IMR-90 (cell line): ENCODE results near the gene ZBTB44. TPM values are rescaled to one million over a fixed set of nuclear protein-coding genes. Genes with fewer than 3 reads are reported as not detected.

Source experiments
- ATAC-seq: fragments of 200-7000 bp; cut with Tn5 transposase; 2 replicates; pipeline ENCODE4 v1.9.1; 2020; ENCODE audit warnings: low read depth, mild to moderate bottlenecking, moderate library complexity
- BruUV-seq: library from RNA; stranded (reverse); fragments of 400-500 nt; replicated peaks from 2 replicates; lab custom pipeline; 2021; lab: Mats Ljungman, UMichigan
- CTCF ChIA-PET: fragments of 300-600 bp; formaldehyde crosslinking; extraction: SDS; loops from one replicate; lab custom pipeline; 2021; ENCODE audit warnings: antibody characterized with exemption; lab: Yijun Ruan, JAX
- POLR2A ChIA-PET: fragments of 300-600 bp; sonication (Branson Sonifier 250); formaldehyde crosslinking; loops from one replicate; lab custom pipeline; 2022; ENCODE audit warnings: antibody characterized with exemption; ENCODE audit not compliant: unreplicated experiment; lab: Charles Lee
- DNase-seq: peaks from one replicate; pipeline ENCODE4 v3.0.0; 2013
- H2AFZ ChIP-seq: replicated peaks from 2 replicates; pipeline ENCODE3; 2013; ENCODE audit warnings: low read length, mild to moderate bottlenecking; ENCODE audit not compliant: poor library complexity
- H2AK5ac ChIP-seq: 2 replicates; pipeline ENCODE4 v1.6.1; 2013; ENCODE audit warnings: low read depth, low read length, inconsistent platforms
- H2AK9ac ChIP-seq: replicated peaks from 2 replicates; pipeline ENCODE3; 2013; ENCODE audit warnings: mild to moderate bottlenecking, low read depth, low read length, moderate library complexity; ENCODE audit not compliant: poor library complexity
- H2BK120ac ChIP-seq: 2 replicates; pipeline ENCODE4 v1.6.1; 2013; ENCODE audit warnings: low read depth, low read length, inconsistent platforms
- H2BK15ac ChIP-seq: 3 replicates; pipeline ENCODE4 v1.6.1; 2013; ENCODE audit warnings: low read depth, low read length, inconsistent platforms
- H2BK20ac ChIP-seq: 2 replicates; pipeline ENCODE4 v1.6.1; 2013; ENCODE audit warnings: low read depth, mild to moderate bottlenecking, inconsistent platforms, low read length, moderate library complexity
- H2BK5ac ChIP-seq: 2 replicates; pipeline ENCODE4 v1.6.1; 2013; ENCODE audit warnings: mild to moderate bottlenecking, low read depth, low read length, inconsistent platforms; ENCODE audit not compliant: poor library complexity, severe bottlenecking
- H3K14ac ChIP-seq: replicated peaks from 2 replicates; pipeline ENCODE4 v1.6.1; 2013; ENCODE audit warnings: low read depth, low read length, inconsistent platforms
- H3K18ac ChIP-seq: 2 replicates; pipeline ENCODE4 v1.6.1; 2013; ENCODE audit warnings: low read depth, low read length, control low read depth
- H3K23ac ChIP-seq: 2 replicates; pipeline ENCODE4 v1.6.1; 2013; ENCODE audit warnings: low read depth, low read length, inconsistent platforms
- H3K27ac ChIP-seq: 2 replicates; pipeline ENCODE4 v1.5.1; 2013; ENCODE audit warnings: mild to moderate bottlenecking, control low read depth, low read length; ENCODE audit not compliant: insufficient read depth
- H3K27me3 ChIP-seq: 2 replicates; pipeline ENCODE4 v1.6.1; 2013; ENCODE audit warnings: low read length; ENCODE audit not compliant: control insufficient read depth, insufficient read depth
- H3K36me3 ChIP-seq: 2 replicates; pipeline ENCODE4 v1.6.1; 2013; ENCODE audit warnings: low read length, mixed read lengths; ENCODE audit not compliant: control insufficient read depth, insufficient read depth
- H3K4ac ChIP-seq: 2 replicates; pipeline ENCODE4 v1.6.1; 2013; ENCODE audit warnings: low read depth, low read length, inconsistent platforms
- H3K4me1 ChIP-seq: 2 replicates; pipeline ENCODE4 v1.6.1; 2013; ENCODE audit warnings: low read length, mixed read lengths; ENCODE audit not compliant: control insufficient read depth, insufficient read depth
- H3K4me2 ChIP-seq: 2 replicates; pipeline ENCODE4 v1.6.1; 2013; ENCODE audit warnings: low read depth, mild to moderate bottlenecking, control low read depth, low read length, moderate library complexity
- H3K4me3 ChIP-seq: 2 replicates; pipeline ENCODE4 v1.5.1; 2013; ENCODE audit warnings: low read depth, mild to moderate bottlenecking, control low read depth, low read length, moderate library complexity; ENCODE audit not compliant: insufficient read depth
- H3K56ac ChIP-seq: 2 replicates; pipeline ENCODE4 v1.6.1; 2013; ENCODE audit warnings: low read length, inconsistent platforms; ENCODE audit not compliant: insufficient read depth; ENCODE audit errors: extremely low read depth
- H3K79me1 ChIP-seq, 2 experiments: 2 replicates each; pipeline ENCODE4 v1.6.1; 2013; ENCODE audit warnings: low read length in 2 of 2, inconsistent platforms in 1 of 2, low read depth in 1 of 2
- H3K9ac ChIP-seq: 2 replicates; pipeline ENCODE4 v1.6.1; 2013; ENCODE audit warnings: low read depth, low read length, control low read depth
- H3K9me1 ChIP-seq: 2 replicates; pipeline ENCODE4 v1.6.1; 2013; ENCODE audit warnings: low read length, inconsistent platforms; ENCODE audit not compliant: insufficient read depth
- H3K9me3 ChIP-seq: 2 replicates; pipeline ENCODE4 v1.6.1; 2013; ENCODE audit warnings: low read length; ENCODE audit not compliant: control insufficient read depth, insufficient read depth
- H4K20me1 ChIP-seq: 2 replicates; pipeline ENCODE4 v1.6.1; 2013; ENCODE audit warnings: low read length, inconsistent platforms; ENCODE audit not compliant: insufficient read depth
- H4K5ac ChIP-seq: 2 replicates; pipeline ENCODE4 v1.6.1; 2013; ENCODE audit warnings: mild to moderate bottlenecking, low read depth, low read length, control low read depth
- H4K8ac ChIP-seq, 2 experiments: 2 replicates each; pipeline ENCODE4 v1.6.1; 2013; ENCODE audit warnings: low read depth in 2 of 2, low read length in 2 of 2, control low read depth in 1 of 2, inconsistent platforms in 1 of 2
- H4K91ac ChIP-seq: 2 replicates; pipeline ENCODE4 v1.6.1; 2013; ENCODE audit warnings: low read depth, low read length, inconsistent platforms; ENCODE audit not compliant: insufficient read depth
- CEBPB ChIP-seq: IDR thresholded peaks from 2 replicates; pipeline ENCODE4 v1.6.1; 2012; ENCODE audit warnings: low read depth, low read length, improper control_type of control experiment
- MAZ ChIP-seq: IDR thresholded peaks from 2 replicates; pipeline ENCODE4 v1.6.1; 2012; ENCODE audit warnings: low read depth, mild to moderate bottlenecking, low read length, improper control_type of control experiment, moderate library complexity, borderline replicate concordance
- MXI1 ChIP-seq: IDR thresholded peaks from 2 replicates; pipeline ENCODE4 v1.6.1; 2012; ENCODE audit warnings: low read depth, mild to moderate bottlenecking, low read length, moderate library complexity, borderline replicate concordance
- NFE2L2 ChIP-seq: fragments of 150-350 bp; IDR thresholded peaks from 2 replicates; pipeline ENCODE4 v1.6.1; 2016; ENCODE audit warnings: low read depth, mild to moderate bottlenecking, low read length
- POLR2A ChIP-seq: IDR thresholded peaks from 2 replicates; pipeline ENCODE4 v1.6.1; 2012; ENCODE audit warnings: mild to moderate bottlenecking, low read depth, low read length
- RAD21 ChIP-seq: IDR thresholded peaks from 2 replicates; pipeline ENCODE4 v1.6.1; 2012; ENCODE audit warnings: low read length, improper control_type of control experiment
- RCOR1 ChIP-seq: IDR thresholded peaks from 2 replicates; pipeline ENCODE4 v1.6.1; 2012; ENCODE audit warnings: mild to moderate bottlenecking, low read length, improper control_type of control experiment; ENCODE audit not compliant: insufficient replicate concordance
- SMC3 ChIP-seq: fragments of 150-350 bp; IDR thresholded peaks from 2 replicates; pipeline ENCODE4 v1.6.1; 2016; ENCODE audit warnings: low read depth, mild to moderate bottlenecking, antibody characterized with exemption, low read length, moderate library complexity
- WGBS, 2 experiments: methylation state at CpG; one replicate each; pipeline versions ENCODE4 v1.1.5 to v1.1.7; 2013; ENCODE audit warnings: missing lambda C conversion rate in 2 of 2; ENCODE audit not compliant: insufficient read length in 1 of 2; ENCODE audit errors: extremely low coverage in 2 of 2; 5-methylcytosine and 5-hydroxymethylcytosine counted together
- dilution Hi-C: fragments of 300-500 bp; cut with HindIII; formaldehyde crosslinking; loops from one replicate; pipeline ENCODE4 v1.14.3; 2018; ENCODE audit warnings: low sequenced_read_pairs; ENCODE audit not compliant: unreplicated experiment
- in situ Hi-C: fragments of 300-500 bp; cut with MboI; formaldehyde crosslinking; loops from 3 replicates; pipeline ENCODE4 v1.14.3; 2019; ENCODE audit warnings: low sequenced_read_pairs, inconsistent platforms, mixed read lengths
- intact Hi-C: fragments of 100-400 bp; cut with micrococcal nuclease; formaldehyde crosslinking; loops from 2 replicates; pipeline ENCODE4 v1.10.0; 2022
- polyA plus RNA-seq, 3 experiments: library from polyadenylated mRNA; depleted of rRNA; stranded (reverse); fragments of >200 nt; gene quantifications; 2 replicates each; pipeline ENCODE4 v1.2.3, GENCODE V29; 2012; ENCODE audit warnings: low replicate concordance in 1 of 3
- total RNA-seq: library from RNA; depleted of rRNA; stranded (reverse); fragments of >200 nt; gene quantifications from 2 replicates; pipeline ENCODE4 v1.2.3, GENCODE V29; 2012
- TF ChIP-seq, protein P1 (sequence below): fragments of 150-350 bp; IDR thresholded peaks from 2 replicates; pipeline ENCODE4 v1.6.1; 2017; ENCODE audit warnings: mild to moderate bottlenecking, antibody characterized with exemption, low read length, low read depth
- TF ChIP-seq, protein P2 (sequence below): fragments of 150-350 bp; IDR thresholded peaks from 2 replicates; pipeline ENCODE4 v1.6.1; 2016; ENCODE audit warnings: low read depth, mild to moderate bottlenecking, low read length, moderate library complexity, borderline replicate concordance

ZBTB44 gene
- total and polyA plus RNA-seq, 2 of the 4 experiments (the other 2 are of a cell fraction): 6.9 to 23.3 TPM

DNA sequence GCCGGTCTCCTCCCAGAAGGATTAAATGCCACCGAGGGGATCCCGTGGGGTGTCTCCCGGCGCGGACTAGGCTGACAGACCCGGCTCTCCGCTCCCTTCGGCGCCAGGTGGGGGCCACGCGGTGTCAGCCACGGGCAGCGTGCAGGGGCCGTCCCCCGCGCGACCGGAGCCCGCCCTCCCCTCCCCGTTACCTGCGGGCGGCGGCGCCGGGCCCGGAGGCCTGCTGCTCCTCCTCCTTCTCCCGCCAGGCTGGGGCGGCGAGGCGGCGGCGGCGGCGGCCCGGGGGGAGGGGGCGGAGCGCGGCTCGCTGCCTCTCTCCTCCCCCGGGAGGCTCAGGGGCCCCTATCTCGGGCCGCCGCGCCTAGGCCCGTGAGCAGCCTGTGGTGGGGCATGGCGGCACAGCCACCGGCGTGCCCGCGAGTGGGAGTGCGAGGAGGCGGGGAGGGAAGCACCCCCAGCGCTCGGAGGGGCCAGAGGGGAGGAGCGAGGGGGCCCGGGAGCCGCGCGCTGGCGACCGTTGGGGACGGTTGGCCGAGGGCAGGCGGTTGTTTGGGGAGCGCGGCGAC lies 450 bp downstream of the ZBTB44 start:
- peak overlapping the region; percentile 91 for H3K9ac ChIP-seq
- H4K20me1 ChIP-seq: peaks cover 5% of the 10 kb centered on the region; the same call in 1 of the 2 replicates
- ChIA-PET CTCF (no interaction called here), POLR2A (interaction anchor here (0.6 kb wide), 4 partner anchors 35 to 846 kb away, joined by 3 to 12 read pairs (median 8); no protein-coding TSS in a partner anchor)
- dilution Hi-C loops: no loop called here
- H2BK120ac ChIP-seq: no peak overlapping the region
- peak overlapping the region; percentile 82 for H3K27ac ChIP-seq
- H3K9me1 ChIP-seq: 0 out of 2 replicates have a peak, but pooled peaks cover 2% of the 10 kb centered on the region
- H3K4me2 ChIP-seq: peak overlapping the region; percentile 96
- H3K4me3 ChIP-seq: peak overlapping the region; percentile 99
- TF ChIP-seq CEBPB (no peak), MXI1 (peak; percentile 41; the same call in 1 of the 2 replicates), SMC3 (no peak), RAD21 (no peak), RCOR1 (no peak), NFE2L2 (no peak), POLR2A (no peak), MAZ (peak; percentile 28; the same call in 1 of the 2 replicates)
- TF ChIP-seq, protein P1, sequence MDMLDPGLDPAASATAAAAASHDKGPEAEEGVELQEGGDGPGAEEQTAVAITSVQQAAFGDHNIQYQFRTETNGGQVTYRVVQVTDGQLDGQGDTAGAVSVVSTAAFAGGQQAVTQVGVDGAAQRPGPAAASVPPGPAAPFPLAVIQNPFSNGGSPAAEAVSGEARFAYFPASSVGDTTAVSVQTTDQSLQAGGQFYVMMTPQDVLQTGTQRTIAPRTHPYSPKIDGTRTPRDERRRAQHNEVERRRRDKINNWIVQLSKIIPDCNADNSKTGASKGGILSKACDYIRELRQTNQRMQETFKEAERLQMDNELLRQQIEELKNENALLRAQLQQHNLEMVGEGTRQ: no peak
- TF ChIP-seq, protein P2, sequence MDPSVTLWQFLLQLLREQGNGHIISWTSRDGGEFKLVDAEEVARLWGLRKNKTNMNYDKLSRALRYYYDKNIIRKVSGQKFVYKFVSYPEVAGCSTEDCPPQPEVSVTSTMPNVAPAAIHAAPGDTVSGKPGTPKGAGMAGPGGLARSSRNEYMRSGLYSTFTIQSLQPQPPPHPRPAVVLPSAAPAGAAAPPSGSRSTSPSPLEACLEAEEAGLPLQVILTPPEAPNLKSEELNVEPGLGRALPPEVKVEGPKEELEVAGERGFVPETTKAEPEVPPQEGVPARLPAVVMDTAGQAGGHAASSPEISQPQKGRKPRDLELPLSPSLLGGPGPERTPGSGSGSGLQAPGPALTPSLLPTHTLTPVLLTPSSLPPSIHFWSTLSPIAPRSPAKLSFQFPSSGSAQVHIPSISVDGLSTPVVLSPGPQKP: no peak
- 0% methylated on average over 11 of the region's 68 CpGs; no CpG with 5 or more reads in 1 of the 2 experiments for WGBS, 2 experiments
- peak overlapping the region; percentile 74 for H2BK5ac ChIP-seq
- no peak overlapping the region for H3K4ac ChIP-seq
- in situ Hi-C loops: no loop called here
- DNase-seq: peak; percentile 1
- 0 out of 2 replicates have a peak overlapping the region, but pooled peaks have one; percentile 16 for H4K5ac ChIP-seq
- peaks cover 4 to 10% of the 10 kb centered on the region in 2 experiments for H3K79me1 ChIP-seq
- no peaks in the 10 kb centered on the region for H3K9me3 ChIP-seq
- H2AK9ac ChIP-seq: peak overlapping the region; percentile 91
- H4K8ac ChIP-seq: no peak overlapping the region; a peak in 1 of 4 replicates
- ATAC-seq: peak; percentile 79
- no peak overlapping the region; the same call in 1 of the 2 replicates for H3K18ac ChIP-seq
- no peak overlapping the region for H3K23ac ChIP-seq
- no peaks in the 10 kb centered on the region for H3K27me3 ChIP-seq
- BruUV-seq: no TSS peak
- H2AFZ ChIP-seq: peak overlapping the region; percentile 96
- peak overlapping the region; percentile 1; the same call in 1 of the 2 replicates for H3K56ac ChIP-seq
- no peak overlapping the region for H2AK5ac ChIP-seq
- no peaks in the 10 kb centered on the region for H3K36me3 ChIP-seq
- no peak overlapping the region for H2BK15ac ChIP-seq
- H2BK20ac ChIP-seq: no peak overlapping the region
- intact Hi-C loops: loop anchor here (5.0 to 10.0 kb wide), 2 partner anchors 71 to 113 kb away; partner anchors contain the start of gene ADAMTS8
- no peak overlapping the region for H4K91ac ChIP-seq
- H3K4me1 ChIP-seq: peaks cover 6% of the 10 kb centered on the region; the same call in 1 of the 2 replicates
- no peak overlapping the region; the same call in 1 of the 2 replicates for H3K14ac ChIP-seq
